NCI-H2107 (cell line): ENCODE results near the gene TPSAB1.
"Not testable (repeated sequence)": the region's sequence is repeated elsewhere in the genome, so short reads cannot be mapped to it uniquely, and the experiment has no call there.

Experiments
- DNase-seq: peaks from one replicate; lab custom pipeline; 2025; lab: John Stamatoyannopoulos, UW

Gene TPSAB1

DNA sequence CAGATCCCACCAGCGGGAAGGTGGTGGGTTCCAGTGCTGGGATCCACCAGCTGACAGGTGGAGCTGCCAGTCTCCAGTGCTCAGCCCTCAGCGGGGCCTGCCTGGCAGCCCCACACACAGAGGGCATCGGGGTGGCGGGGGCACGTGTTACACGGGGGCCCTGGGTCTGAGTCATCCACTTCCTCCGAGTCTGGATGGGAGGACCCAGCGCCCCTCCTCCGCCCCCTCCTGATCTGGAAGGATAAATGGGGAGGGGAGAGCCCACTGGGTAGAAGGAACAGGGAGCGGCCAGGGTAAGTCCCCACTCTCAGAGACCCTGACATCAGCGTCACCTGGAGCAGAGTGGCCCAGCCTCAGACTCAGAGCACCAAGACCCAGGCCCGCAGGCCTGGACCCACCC, at the start of gene TPSAB1:
Gene TPSAB1 (plus strand): TSS at position 270 of the 400 bp plus-strand sequence. CDS start 234 bp downstream, outside the sequence.
- not testable (repeated sequence) for DNase-seq

DNA sequence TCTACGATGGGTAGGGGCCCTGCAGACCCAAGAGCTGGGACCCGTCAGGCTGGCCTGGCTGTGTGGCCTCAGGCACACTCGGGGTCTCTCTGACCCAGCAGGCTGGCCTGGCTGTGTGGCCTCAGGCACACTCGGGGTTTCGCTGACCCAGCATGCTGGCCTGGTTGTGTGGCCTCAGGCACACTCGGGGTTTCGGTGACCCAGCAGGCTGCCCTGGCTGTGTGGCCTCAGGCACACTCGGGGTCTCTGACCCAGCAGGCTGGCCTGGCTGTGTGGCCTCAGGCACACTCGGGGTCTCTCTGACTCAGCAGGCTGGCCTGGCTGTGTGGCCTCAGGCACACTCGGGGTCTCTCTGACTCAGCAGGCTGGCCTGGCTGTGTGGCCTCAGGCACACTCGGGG, 49.7 kb upstream of the TPSAB1 start:
- DNase-seq, result not testable (repeated sequence)

DNA sequence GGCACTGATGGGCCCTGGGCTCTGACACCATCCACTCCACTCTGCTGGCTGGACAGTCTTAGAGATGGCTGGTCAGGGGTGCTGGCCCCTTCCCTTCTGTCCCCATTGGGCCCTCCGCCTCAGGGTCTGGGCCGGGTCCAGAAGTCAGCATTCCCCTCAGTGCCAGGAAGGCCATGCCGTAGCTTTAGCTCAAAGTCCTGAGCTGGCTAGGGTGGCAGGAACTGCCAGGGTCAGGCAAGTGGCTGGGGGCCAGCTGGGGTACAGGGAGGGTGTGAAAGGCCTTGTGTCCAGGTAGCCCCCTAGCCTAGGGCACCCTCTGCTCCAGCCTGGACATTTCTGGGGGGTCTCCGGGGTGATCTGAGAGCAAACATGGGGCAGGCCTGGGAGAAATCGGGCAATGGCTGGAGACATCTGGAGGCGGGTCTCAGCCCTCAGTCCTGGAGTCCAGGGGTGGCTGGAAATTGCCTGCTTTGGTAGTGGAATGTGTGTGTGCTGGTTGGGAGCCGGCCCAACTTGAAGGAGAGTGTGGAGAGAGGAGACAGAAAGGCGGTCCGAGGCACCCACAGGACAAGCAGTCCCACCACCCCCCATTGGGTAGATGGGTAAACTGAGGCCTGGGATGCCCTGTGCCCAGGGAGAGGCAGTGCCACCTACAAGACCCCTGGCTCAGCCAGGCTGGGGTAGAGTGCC, 48.0 kb upstream of the TPSAB1 start:
- DNase-seq, result no peak

- no peak for DNase-seq
These were observed 47.2 kb upstream of the TPSAB1 start for GRCh38 chr16:1193143-1193824.

DNA sequence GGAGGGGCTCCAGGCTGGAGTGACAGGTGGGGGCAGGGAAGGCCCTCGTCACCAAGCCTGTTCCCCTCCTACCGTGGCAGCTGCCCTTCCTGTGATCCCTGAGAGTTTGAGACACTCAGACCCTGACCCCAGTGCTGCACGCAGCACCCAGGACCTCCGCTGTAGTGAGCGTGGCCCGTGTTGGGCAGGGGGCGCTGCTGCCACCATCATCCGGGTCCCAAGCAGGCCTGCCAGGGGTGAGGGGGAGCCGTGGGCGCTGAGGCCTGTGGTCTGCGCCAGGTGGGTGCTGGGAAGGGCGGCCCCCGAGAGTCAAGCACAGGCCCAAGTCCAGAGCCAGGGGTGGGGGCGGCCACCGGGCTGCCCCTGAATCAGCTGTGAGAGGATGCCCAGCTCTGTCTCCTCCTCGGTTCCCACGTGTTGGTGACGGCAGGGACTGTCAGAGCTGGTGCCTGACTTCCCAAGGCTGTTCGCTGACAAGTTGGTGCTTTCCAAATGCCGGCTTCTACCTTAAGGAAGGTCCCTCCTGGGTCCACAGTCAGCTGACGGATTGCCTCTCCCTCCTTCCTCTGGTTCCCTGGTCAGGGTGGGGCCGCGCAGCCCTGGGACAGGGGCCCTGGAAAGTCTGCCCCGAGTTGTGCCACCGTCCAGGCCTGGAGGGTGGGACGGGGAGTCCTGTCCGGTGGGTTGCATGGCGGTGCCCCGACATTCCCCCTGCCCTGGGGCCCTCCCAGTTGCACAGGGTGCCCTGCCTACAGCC, 46.5 kb upstream of the TPSAB1 start:
- no peak for DNase-seq

- DNase-seq, result no peak
These were observed 45.7 kb upstream of the TPSAB1 start for GRCh38 chr16:1194665-1195392.

DNA sequence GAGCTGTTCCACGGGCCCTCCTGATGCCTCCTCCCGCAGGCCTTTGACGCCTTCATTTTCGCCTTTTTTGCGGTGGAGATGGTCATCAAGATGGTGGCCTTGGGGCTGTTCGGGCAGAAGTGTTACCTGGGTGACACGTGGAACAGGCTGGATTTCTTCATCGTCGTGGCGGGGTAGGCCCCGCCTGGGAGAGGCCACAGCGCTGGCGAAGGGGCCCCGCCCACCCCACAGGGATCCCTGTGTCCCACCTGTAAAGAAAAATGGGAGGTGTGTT, 45.2 kb upstream of the TPSAB1 start:
- DNase-seq, result no peak

DNA sequence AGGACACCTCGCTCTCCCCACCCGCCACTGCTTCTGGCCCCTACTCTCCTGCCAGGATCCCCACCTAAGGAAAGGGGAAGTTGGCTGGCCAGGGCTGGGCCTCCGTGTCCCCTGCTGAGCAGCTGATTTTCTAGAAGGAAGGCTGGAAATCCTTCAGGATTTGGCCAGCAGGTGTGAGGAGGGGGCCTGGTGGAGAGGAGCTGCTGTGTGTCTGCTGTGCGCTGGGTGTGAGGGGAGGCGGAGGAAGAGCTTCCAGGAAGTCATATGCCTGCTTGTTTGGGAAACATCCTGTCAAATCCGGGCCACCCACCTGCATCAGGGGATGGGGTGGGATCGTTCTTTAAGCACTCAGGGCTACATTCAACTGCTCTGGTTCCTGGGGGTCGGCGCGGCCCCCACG, 44.0 kb upstream of the TPSAB1 start:
- DNase-seq, result no peak

GRCh38 chr16:1197237-1197866, 43.2 kb upstream of the TPSAB1 start:
- no peak for DNase-seq

GRCh38 chr16:1198194-1198593, 42.3 kb upstream of the TPSAB1 start:
- DNase-seq, result no peak

DNA sequence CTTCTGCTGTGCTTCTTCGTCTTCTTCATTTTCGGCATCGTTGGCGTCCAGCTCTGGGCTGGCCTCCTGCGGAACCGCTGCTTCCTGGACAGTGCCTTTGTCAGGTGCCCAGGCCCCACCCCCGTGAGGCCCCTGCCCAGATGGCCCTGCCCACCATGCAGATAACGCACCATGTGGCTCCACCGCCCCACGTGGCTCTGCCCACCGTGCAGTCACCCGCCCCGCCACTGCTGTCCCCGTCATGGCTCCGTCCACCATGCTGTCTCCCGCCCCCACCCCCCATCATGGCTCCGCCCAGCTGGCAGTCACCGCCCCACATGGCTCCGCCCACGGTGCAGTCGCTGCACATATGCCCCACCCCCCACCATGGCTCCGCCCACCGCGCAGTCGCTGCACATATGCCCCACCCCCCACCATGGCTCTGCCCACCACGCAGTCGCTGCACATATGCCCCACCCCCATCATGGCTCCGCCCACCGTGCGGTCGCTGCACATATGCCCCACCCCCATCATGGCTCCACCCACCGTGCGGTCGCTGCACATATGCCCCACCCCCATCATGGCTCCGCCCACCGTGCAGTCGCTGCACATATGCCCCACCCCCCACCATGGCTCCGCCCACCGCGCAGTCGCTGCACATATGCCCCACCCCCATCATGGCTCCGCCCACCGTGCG, 41.7 kb upstream of the TPSAB1 start:
- DNase-seq, result not testable (repeated sequence)

GRCh38 chr16:1199347-1200013, 41.0 kb upstream of the TPSAB1 start:
- DNase-seq, result no peak

DNA sequence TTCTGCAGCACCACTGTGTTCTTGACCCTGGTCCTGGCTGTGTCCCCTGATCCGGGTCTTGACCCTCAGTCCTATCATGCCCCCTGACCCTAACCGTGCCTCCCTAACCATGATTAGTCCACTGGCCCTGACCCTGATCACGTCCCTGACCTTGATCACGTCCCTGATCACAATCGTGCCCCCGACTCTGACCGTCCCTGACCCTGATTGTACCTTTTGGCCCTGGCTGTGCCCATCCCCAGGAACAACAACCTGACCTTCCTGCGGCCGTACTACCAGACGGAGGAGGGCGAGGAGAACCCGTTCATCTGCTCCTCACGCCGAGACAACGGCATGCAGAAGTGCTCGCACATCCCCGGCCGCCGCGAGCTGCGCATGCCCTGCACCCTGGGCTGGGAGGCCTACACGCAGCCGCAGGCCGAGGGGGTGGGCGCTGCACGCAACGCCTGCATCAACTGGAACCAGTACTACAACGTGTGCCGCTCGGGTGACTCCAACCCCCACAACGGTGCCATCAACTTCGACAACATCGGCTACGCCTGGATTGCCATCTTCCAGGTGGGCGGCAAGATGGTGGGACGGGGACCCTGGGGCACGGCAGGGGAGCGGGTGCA, 40.4 kb upstream of the TPSAB1 start:
- no peak for DNase-seq

GRCh38 chr16:1201444-1201843, 39.1 kb upstream of the TPSAB1 start:
- no peak for DNase-seq

- no peak for DNase-seq
These were observed 38.2 kb upstream of the TPSAB1 start for GRCh38 chr16:1202274-1202673.

DNA sequence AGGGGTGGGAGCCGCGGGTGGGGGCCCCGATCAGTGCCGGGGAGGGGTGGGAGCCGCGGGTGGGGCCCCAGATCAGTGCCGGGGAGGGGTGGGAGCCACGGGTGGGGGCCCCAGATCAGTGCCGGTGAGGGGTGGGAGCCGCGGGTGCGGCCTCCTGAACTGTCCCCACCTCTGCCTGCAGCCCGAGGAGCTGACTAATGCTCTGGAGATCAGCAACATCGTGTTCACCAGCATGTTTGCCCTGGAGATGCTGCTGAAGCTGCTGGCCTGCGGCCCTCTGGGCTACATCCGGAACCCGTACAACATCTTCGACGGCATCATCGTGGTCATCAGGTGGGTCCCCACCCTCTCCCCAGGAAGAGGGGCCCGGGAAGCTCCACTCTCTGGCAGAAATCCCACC, 35.6 kb upstream of the TPSAB1 start:
- DNase-seq, result no peak

- no peak for DNase-seq
These were observed 34.2 kb upstream of the TPSAB1 start for GRCh38 chr16:1206326-1206725.

GRCh38 chr16:1206786-1207185, 33.7 kb upstream of the TPSAB1 start:
- DNase-seq, result no peak

- no peak for DNase-seq
These were observed 32.2 kb upstream of the TPSAB1 start for GRCh38 chr16:1208239-1208830.

GRCh38 chr16:1209081-1209480, 31.4 kb upstream of the TPSAB1 start:
- DNase-seq, result no peak
